Mucosa of descending colon (tissue), 3 donors: ENCODE results near the gene CEP41. TPM values are rescaled to one million over a fixed set of nuclear protein-coding genes. Genes with fewer than 3 reads are reported as not detected.

Experiments used
- ATAC-seq: fragments of 200-7000 bp; cut with Tn5 transposase; one replicate; pipeline ENCODE4 v1.9.1; 2020; ENCODE audit warnings: mild to moderate bottlenecking, moderate library complexity
- DNase-seq, 3 donors: peaks; one replicate each; pipeline ENCODE4 v3.0.0-alpha.2; 2020
- H3K36me3 ChIP-seq: fragments of 200-600 bp; one replicate; pipeline ENCODE4 v1.8.0; 2021; ENCODE audit warnings: low read depth, mild to moderate bottlenecking
- H3K4me1 ChIP-seq: fragments of 200-600 bp; one replicate; pipeline ENCODE4 v1.8.0; 2021; ENCODE audit warnings: low read depth, mild to moderate bottlenecking
- H3K4me3 ChIP-seq: fragments of 200-600 bp; one replicate; pipeline ENCODE4 v1.8.0; 2021; ENCODE audit warnings: mild to moderate bottlenecking
- H3K9me3 ChIP-seq: fragments of 200-600 bp; one replicate; pipeline ENCODE4 v1.8.0; 2021; ENCODE audit warnings: mild to moderate bottlenecking
- intact Hi-C, 2 donors: fragments of 100-400 bp; cut with DNase I in 1 of 2; cut with micrococcal nuclease in 1 of 2; formaldehyde crosslinking; loops; one replicate each; pipeline versions ENCODE4 v1.11.0 to v1.11.1; 2022; cut with DNase I, micrococcal nuclease
- total RNA-seq, 3 donors: library from RNA; stranded (reverse); fragmentation: NEBNext Ultra II Directional in 2 of 3; extraction: Animal tissue kit (Norgen Biotek cat#: 25700) in 2 of 3; gene quantifications; one replicate each; pipeline versions ENCODE4 v1.2.1 to v1.2.4, GENCODE V29; 2021 to 2023
- TF ChIP-seq, protein P1 (sequence below): fragments of 200-600 bp; IDR thresholded peaks from one replicate; pipeline ENCODE4 v1.8.0; 2022; ENCODE audit warnings: antibody characterized with exemption, mild to moderate bottlenecking
- donor health status: DM: no; HTN: no; CAD: no; lungs with moderate emphysema.
- donor health status: DM: no; HTN: no; CAD: no.
- donor health status: DM: no; HTN: yes; CAD: no.

Gene CEP41
- total RNA-seq, 3 donors from 2014 or later: 6.4 to 8.3 (median 6.6) TPM

DNA sequence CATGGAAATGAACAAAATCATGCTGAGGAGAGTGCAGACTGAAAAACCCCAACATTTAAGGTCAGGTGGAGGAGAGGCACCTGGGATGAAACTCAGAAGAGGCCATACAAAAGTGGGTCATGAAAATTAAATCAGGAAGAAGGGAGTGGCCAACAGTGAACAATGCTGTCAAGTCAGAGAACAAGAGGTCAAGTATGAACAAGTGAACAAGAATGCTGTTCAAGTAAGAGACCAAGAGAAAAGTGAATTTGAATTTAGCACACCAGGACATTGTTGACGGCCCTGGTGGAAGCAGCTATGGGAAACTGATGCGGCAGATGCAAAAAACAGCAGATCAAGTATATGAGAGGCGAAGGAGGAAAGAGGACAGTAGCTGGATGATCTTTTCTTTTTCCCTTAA, 7.9 kb downstream of the CEP41 start:
- Histone ChIP-seq H3K36me3 (no peaks in the 10 kb centered on the region), H3K4me1 (no peaks in the 10 kb centered on the region), H3K4me3 (no peak overlapping the region), H3K9me3 (no peaks in the 10 kb centered on the region)
- TF ChIP-seq, protein P1, sequence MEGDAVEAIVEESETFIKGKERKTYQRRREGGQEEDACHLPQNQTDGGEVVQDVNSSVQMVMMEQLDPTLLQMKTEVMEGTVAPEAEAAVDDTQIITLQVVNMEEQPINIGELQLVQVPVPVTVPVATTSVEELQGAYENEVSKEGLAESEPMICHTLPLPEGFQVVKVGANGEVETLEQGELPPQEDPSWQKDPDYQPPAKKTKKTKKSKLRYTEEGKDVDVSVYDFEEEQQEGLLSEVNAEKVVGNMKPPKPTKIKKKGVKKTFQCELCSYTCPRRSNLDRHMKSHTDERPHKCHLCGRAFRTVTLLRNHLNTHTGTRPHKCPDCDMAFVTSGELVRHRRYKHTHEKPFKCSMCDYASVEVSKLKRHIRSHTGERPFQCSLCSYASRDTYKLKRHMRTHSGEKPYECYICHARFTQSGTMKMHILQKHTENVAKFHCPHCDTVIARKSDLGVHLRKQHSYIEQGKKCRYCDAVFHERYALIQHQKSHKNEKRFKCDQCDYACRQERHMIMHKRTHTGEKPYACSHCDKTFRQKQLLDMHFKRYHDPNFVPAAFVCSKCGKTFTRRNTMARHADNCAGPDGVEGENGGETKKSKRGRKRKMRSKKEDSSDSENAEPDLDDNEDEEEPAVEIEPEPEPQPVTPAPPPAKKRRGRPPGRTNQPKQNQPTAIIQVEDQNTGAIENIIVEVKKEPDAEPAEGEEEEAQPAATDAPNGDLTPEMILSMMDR: no peak
- ATAC-seq (no peak), DNase-seq (no peak)
- intact Hi-C loops: no loop called here

DNA sequence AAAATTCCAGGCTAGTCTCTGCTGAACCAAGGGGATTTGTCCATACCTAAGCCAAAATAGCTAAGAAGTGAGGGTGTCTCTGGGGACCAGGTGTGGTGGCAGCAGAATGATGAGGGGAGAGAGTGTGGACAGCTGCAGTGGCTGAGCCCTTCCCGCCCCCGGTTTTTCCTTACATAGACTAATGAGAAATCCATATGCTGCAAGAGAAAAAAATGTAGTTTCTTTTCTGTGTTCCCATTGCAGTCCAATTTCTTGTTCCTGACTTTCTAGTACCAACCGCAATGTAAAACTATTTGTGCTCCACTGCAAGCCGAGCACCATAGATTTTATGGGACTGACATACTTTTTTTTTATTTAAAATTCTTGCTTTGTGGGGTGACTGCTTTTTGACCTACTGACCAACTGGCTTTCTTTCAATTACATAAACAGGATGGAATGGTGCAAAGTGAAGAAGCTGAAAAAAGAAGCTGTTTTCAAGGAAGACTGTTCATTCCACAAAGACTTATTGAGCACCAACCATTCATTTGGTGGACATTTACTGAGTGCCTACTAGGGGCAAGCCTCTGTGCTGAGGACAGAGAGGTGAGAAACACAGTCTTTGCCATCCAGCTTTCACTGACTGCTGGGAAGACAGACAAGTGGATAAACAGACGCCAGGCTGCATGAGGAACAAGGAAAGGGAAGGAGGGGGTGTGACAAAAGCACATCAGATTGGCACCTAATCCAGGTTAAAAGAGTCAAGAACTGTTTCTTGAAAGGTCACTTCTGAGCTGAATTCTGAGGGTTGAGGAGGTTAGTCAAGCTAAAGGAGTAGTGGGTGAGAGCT, 9.8 kb downstream of the CEP41 start:
- Histone ChIP-seq H3K9me3 (no peaks in the 10 kb centered on the region), H3K4me3 (no peak overlapping the region), H3K36me3 (no peaks in the 10 kb centered on the region), H3K4me1 (no peaks in the 10 kb centered on the region)
- intact Hi-C loops: no loop called here
- no peak for DNase-seq
- ATAC-seq: no peak
- TF ChIP-seq, protein P1: no peak

DNA sequence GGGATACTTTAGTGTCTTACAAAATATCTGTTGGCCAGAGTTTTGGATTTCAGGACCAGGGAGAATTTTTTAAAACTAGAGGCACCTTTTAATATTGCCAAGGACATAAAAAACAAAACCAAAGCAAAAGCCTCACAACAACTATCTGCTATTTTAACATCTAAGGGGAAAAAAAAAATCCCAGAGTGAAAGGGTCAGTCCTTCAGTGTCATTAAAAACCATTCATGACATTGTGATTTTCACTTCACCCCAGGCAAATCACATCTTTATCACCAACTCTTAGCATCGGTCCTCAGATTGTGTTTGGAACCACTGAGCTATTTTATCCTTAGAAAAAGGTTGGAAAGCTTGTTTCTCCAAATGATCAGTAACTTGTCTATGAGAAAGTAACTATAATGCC, 10.7 kb downstream of the CEP41 start:
- H3K4me1 ChIP-seq: no peaks in the 10 kb centered on the region

DNA sequence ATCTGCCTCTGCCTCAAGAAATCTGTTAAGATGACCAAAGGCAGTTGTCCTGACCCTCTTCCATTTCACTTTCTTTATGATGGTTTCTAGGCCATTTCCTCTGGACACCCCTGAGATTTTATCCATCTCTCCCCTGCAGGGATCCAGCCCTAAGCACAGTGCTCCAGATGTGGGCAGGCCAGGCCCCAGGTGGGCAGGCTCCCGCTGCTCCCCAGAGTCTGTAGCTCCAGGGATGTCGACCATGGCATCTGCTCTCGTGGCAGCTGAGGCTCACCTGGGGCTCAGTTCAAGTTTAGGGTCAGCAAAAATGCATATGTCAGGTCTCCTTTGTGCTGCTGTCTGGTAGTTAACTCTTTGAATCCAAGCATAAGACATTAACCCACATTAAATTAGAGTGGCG, 11.8 kb downstream of the CEP41 start:
- Histone ChIP-seq H3K36me3 (no peaks in the 10 kb centered on the region), H3K9me3 (no peaks in the 10 kb centered on the region), H3K4me1 (no peaks in the 10 kb centered on the region), H3K4me3 (no peak overlapping the region)
- TF ChIP-seq, protein P1: no peak
- intact Hi-C loops: no loop called here
- ATAC-seq (no peak), DNase-seq (no peak)

More for the DNA sequence above, 10.7 kb downstream of the CEP41 start:
- ATAC-seq (no peak), DNase-seq (no peak)
- intact Hi-C loops: no loop called here
- H3K36me3 ChIP-seq: no peaks in the 10 kb centered on the region
- no peaks in the 10 kb centered on the region for H3K9me3 ChIP-seq
- no peak overlapping the region for H3K4me3 ChIP-seq
- TF ChIP-seq, protein P1: no peak

DNA sequence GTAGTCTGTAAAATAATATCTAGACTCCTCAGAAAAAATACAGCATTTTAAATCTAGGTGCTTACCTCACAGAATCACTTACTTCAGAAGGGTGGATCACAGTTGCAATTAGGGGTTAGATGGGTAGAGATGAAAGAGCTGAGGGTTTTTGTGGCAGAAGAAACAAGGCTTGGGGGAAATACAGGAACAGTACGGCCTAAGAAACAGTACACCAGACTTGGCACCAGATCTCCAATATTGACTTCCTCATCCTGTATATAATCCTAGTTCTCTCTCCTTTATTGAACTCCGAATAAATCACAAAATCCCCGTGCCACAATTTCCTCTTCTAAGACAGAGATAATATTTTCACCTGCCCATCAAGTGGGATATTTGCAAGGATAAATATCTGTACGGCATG, 14.3 kb downstream of the CEP41 start:
- DNase-seq (no peak), ATAC-seq (no peak)
- intact Hi-C loops: no loop called here
- Histone ChIP-seq H3K4me1 (no peaks in the 10 kb centered on the region), H3K4me3 (no peak overlapping the region), H3K9me3 (no peaks in the 10 kb centered on the region), H3K36me3 (no peaks in the 10 kb centered on the region)
- TF ChIP-seq, protein P1: no peak
